Activated CD8-positive, alpha-beta T cell treated with anti-CD3 and anti-CD28 coated beads for 36 hours (primary cell): ENCODE results near the gene ENTR1. TPM values are rescaled to one million over a fixed set of nuclear protein-coding genes. Genes with fewer than 3 reads are reported as not detected.

Source experiments
- ATAC-seq: fragments of 200-7000 bp; cut with Tn5 transposase; one replicate; pipeline ENCODE4 v1.10.0; 2021; ENCODE audit warnings: mild to moderate bottlenecking, moderate library complexity
- CTCF ChIA-PET: fragments of 350-600 bp; sonication (Branson Sonifier 250); formaldehyde crosslinking; loops from one replicate; lab custom pipeline; 2021; ENCODE audit warnings: antibody characterized with exemption; lab: Charles Lee
- POLR2A ChIA-PET: fragments of 350-600 bp; sonication (Branson Sonifier 250); formaldehyde crosslinking; loops from one replicate; lab custom pipeline; 2021; ENCODE audit warnings: antibody characterized with exemption; lab: Charles Lee
- DNase-seq: peaks from one replicate; pipeline ENCODE4 v3.0.0-alpha.2; 2020
- H3K27ac Mint-ChIP-seq: one replicate; pipeline ENCODE4 v1.8.0; 2021; ENCODE audit warnings: mild to moderate bottlenecking, mixed read lengths
- H3K27me3 Mint-ChIP-seq: one replicate; pipeline ENCODE4 v1.8.0; 2021; ENCODE audit warnings: mixed read lengths
- H3K36me3 Mint-ChIP-seq: one replicate; pipeline ENCODE4 v1.8.0; 2021; ENCODE audit warnings: low read depth, mixed read lengths
- H3K4me1 Mint-ChIP-seq: one replicate; pipeline ENCODE4 v1.8.0; 2021; ENCODE audit warnings: low read depth, mixed read lengths
- H3K4me3 Mint-ChIP-seq: one replicate; pipeline ENCODE4 v1.8.0; 2021; ENCODE audit warnings: mild to moderate bottlenecking, moderate library complexity, mixed read lengths
- H3K9me3 Mint-ChIP-seq: one replicate; pipeline ENCODE4 v1.8.0; 2021; ENCODE audit warnings: mixed read lengths
- intact Hi-C: fragments of 100-400 bp; cut with micrococcal nuclease; formaldehyde crosslinking; loops from one replicate; pipeline ENCODE4 v1.10.0; 2022
- total RNA-seq, 2 experiments: library from RNA; stranded (reverse); gene quantifications; one replicate each; pipeline ENCODE4 v1.2.3, GENCODE V29; 2021
- TF ChIP-seq, protein P1 (sequence below): fragments of 200-600 bp; IDR thresholded peaks from one replicate; pipeline ENCODE4 v1.8.0; 2022; ENCODE audit warnings: antibody characterized with exemption, mild to moderate bottlenecking

The ENTR1 gene
- total RNA-seq, 2 experiments from 2014 or later, result 65.9 to 66.8 TPM

DNA sequence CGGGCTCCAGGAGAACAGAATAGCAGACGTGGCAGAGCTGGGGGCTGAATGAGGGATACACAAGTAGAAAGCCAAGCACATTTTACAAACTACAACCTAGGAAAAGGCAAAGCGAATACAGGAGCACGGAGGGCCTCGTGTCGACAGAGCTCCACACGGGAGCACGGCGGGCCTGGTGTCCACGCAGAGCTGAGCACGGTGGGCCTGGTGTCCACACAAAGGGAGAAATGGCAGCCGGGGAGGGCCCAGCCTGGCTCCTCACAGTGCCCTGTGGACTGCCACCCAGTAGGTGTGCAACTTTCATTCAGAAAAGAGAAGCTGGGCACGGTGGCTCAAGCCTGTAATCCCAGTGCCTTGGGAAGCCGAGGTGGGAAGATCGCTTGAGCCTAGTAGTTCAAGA is 32.7 kb upstream of the ENTR1 start:
- peak overlapping the region; percentile 1 for H3K27ac Mint-ChIP-seq
- intact Hi-C loops, result no loop called here
- peaks cover 5% of the 10 kb centered on the region for H3K4me1 Mint-ChIP-seq
- no peaks in the 10 kb centered on the region for H3K27me3 Mint-ChIP-seq
- ATAC-seq (no peak), DNase-seq (no peak)
- POLR2A ChIA-PET, result interaction anchor here (0.9 to 1.3 kb wide), 5 partner anchors 12 to 189 kb away, joined by 3 read pairs; no protein-coding TSS in a partner anchor
- peaks cover 30% of the 10 kb centered on the region for H3K36me3 Mint-ChIP-seq
- TF ChIP-seq, protein P1, sequence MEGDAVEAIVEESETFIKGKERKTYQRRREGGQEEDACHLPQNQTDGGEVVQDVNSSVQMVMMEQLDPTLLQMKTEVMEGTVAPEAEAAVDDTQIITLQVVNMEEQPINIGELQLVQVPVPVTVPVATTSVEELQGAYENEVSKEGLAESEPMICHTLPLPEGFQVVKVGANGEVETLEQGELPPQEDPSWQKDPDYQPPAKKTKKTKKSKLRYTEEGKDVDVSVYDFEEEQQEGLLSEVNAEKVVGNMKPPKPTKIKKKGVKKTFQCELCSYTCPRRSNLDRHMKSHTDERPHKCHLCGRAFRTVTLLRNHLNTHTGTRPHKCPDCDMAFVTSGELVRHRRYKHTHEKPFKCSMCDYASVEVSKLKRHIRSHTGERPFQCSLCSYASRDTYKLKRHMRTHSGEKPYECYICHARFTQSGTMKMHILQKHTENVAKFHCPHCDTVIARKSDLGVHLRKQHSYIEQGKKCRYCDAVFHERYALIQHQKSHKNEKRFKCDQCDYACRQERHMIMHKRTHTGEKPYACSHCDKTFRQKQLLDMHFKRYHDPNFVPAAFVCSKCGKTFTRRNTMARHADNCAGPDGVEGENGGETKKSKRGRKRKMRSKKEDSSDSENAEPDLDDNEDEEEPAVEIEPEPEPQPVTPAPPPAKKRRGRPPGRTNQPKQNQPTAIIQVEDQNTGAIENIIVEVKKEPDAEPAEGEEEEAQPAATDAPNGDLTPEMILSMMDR, result no peak
- no peaks in the 10 kb centered on the region for H3K9me3 Mint-ChIP-seq
- CTCF ChIA-PET, result no interaction called here
- no peak overlapping the region for H3K4me3 Mint-ChIP-seq

DNA sequence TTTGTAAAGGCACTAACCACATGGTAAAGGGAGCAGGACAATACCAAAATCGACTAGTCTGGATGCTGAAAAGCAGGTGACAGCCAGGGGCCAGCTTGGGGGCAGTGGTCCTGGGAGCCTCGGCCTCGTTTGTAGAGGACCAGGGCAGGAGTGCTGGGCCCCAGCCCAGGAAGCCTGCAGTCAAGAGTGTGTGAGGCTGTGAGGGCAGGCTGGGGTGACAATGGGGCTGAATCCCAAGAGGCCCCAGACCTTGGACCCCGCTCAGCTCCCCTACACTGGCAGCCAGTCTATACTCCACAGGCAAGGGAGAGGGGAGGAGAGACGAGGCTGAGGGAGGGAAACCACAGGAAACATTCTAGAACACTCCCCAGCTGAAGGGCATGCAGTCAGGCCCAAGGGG is 31.9 kb upstream of the ENTR1 start:
- CTCF ChIA-PET, result no interaction called here
- Mint-ChIP-seq H3K27ac (no peak overlapping the region), H3K27me3 (no peaks in the 10 kb centered on the region), H3K36me3 (peaks cover 25% of the 10 kb centered on the region), H3K4me3 (no peak overlapping the region), H3K9me3 (no peaks in the 10 kb centered on the region), H3K4me1 (peaks cover 12% of the 10 kb centered on the region)
- intact Hi-C loops, result no loop called here
- ATAC-seq (no peak), DNase-seq (no peak)
- TF ChIP-seq, protein P1, result no peak
- POLR2A ChIA-PET, result interaction anchor here (0.9 to 1.3 kb wide), 4 partner anchors 17 to 190 kb away, joined by 3 read pairs; no protein-coding TSS in a partner anchor

DNA sequence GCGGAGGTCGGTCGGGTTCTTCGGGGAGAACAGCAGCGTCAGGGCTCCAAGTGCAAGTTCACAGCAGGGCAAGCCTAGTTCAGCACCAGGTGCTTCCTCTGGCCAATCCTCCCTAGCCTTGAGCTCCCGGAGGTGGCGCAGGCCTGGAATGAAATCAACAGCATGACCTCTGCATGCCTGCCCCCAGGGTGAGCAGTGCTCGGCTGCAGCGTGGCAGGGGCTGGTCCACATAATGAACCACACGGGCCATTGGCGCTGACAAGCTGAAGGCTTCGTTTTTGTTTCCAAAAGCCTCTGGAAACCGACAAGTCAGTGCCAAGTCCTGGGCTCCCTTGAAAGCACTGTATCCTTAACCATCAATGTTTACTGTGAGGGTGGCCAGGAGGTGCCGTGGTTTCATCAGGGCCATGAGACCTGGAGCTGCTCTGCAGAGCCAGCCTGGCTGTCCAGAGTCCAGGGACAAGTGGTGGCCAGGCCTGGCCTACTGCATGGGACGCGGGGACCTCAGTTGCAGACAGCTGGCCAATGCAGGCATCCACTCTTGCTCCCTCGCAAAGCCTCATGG is 31.3 kb upstream of the ENTR1 start:
- no peaks in the 10 kb centered on the region for H3K27me3 Mint-ChIP-seq
- ChIA-PET CTCF (no interaction called here), POLR2A (interaction anchor here (0.9 to 1.0 kb wide), 3 partner anchors 18 to 40 kb away, joined by 3 read pairs; no protein-coding TSS in a partner anchor)
- no peak overlapping the region for H3K4me3 Mint-ChIP-seq
- no peaks in the 10 kb centered on the region for H3K9me3 Mint-ChIP-seq
- H3K4me1 Mint-ChIP-seq, result peaks cover 17% of the 10 kb centered on the region
- TF ChIP-seq, protein P1, result no peak
- no peak for DNase-seq
- intact Hi-C loops, result no loop called here
- ATAC-seq, result no peak
- H3K27ac Mint-ChIP-seq, result no peak overlapping the region
- H3K36me3 Mint-ChIP-seq, result peaks cover 24% of the 10 kb centered on the region

DNA sequence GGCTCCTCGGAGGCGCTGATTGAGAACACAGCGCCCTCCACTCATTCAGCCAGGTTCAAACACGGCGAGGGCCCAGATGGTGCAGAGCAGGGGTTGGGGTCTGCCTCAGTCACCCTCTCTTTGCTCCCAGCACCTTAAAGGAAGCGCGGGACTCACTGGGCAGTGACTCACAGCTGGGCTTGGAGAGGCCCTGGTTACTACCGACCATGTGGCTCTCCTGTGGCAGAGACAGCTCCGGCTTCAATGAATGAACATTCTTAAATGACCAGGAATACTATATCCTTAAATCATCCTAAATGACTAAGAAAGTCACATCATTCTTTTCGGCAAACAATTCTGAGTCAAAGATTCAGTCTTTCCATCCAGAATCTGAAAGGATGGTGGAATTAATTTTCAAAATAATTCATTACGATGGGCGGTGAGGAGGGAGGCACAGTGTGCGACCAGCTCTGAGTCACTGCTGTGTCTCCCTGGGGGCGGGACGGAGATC is 30.8 kb upstream of the ENTR1 start:
- Mint-ChIP-seq H3K27me3 (no peaks in the 10 kb centered on the region), H3K27ac (no peak overlapping the region), H3K9me3 (no peaks in the 10 kb centered on the region), H3K36me3 (peaks cover 20% of the 10 kb centered on the region), H3K4me3 (no peak overlapping the region), H3K4me1 (peaks cover 21% of the 10 kb centered on the region)
- intact Hi-C loops, result no loop called here
- no peak for ATAC-seq
- ChIA-PET CTCF (interaction anchor here (1.1 to 1.6 kb wide), 5 partner anchors 18 to 128 kb away, joined by 3 to 4 read pairs (median 4); no protein-coding TSS in a partner anchor), POLR2A (interaction anchor here (1.0 to 1.2 kb wide), 4 partner anchors 11 to 40 kb away, joined by 3 to 5 read pairs (median 3); no protein-coding TSS in a partner anchor)
- no peak for DNase-seq
- TF ChIP-seq, protein P1, result no peak
